NB4 (cell line): ENCODE data around the gene MUC12.

ENCODE experiments used
- CTCF ChIP-seq: IDR thresholded peaks from one replicate; pipeline ENCODE4 v1.5.1; 2012; ENCODE audit warnings: low read depth, low read length
- MYC ChIP-seq: IDR thresholded peaks from 2 replicates; pipeline ENCODE4 v1.6.1; 2011; ENCODE audit warnings: low read depth, low read length
- POLR2A ChIP-seq: IDR thresholded peaks from 2 replicates; pipeline ENCODE4 v1.6.1; 2011; ENCODE audit warnings: mild to moderate bottlenecking; ENCODE audit not compliant: insufficient read length; ENCODE audit errors: extremely low read depth

GRCh38 chr7:101017064-101017777 is 47.9 kb downstream of the MUC12 start:
- no peak for TF ChIP-seq CTCF
- TF ChIP-seq POLR2A = no peak
- TF ChIP-seq MYC = 0 out of 2 replicates have a peak, but pooled peaks have one; percentile 17
